CD4-positive, alpha-beta T cell (primary cell): ENCODE data around the gene PRR16. TPM values are rescaled to one million over a fixed set of nuclear protein-coding genes. Genes with fewer than 3 reads are reported as not detected.

Source experiments
- ATAC-seq: fragments of 200-7000 bp; cut with Tn5 transposase; one replicate; pipeline ENCODE4 v1.10.0; 2022; ENCODE audit warnings: mild to moderate bottlenecking; ENCODE audit not compliant: poor library complexity
- CTCF ChIA-PET: fragments of 350-600 bp; sonication (Branson Sonifier 250); formaldehyde crosslinking; loops from one replicate; lab custom pipeline; 2021; ENCODE audit warnings: antibody characterized with exemption, inconsistent platforms; lab: Charles Lee
- POLR2A ChIA-PET: fragments of 350-600 bp; sonication (Branson Sonifier 250); formaldehyde crosslinking; loops from one replicate; lab custom pipeline; 2021; ENCODE audit warnings: antibody characterized with exemption, inconsistent platforms; lab: Charles Lee
- DNase-seq, 14 experiments: peaks; one replicate each; pipeline ENCODE4 v3.0.0-alpha.2; 2013 to 2020; ENCODE audit warnings: mixed read lengths in 2 of 14
- H3K27ac ChIP-seq, 2 donors: one replicate each; pipeline versions ENCODE4 v1.5.1 to v1.7.0; 2013; ENCODE audit warnings: low read length in 2 of 2, low read depth in 1 of 2, mild to moderate bottlenecking in 1 of 2
- H3K27me3 ChIP-seq, 2 experiments: 1 replicate in 1 of 2; 2 replicates in 1 of 2; pipeline versions ENCODE4 v1.6.1 to v1.7.0; 2013; ENCODE audit warnings: low read length in 2 of 2, control low read depth in 1 of 2, mild to moderate bottlenecking in 1 of 2, moderate library complexity in 1 of 2; ENCODE audit not compliant: insufficient read depth in 2 of 2, control insufficient read depth in 1 of 2
- H3K36me3 ChIP-seq: one replicate; pipeline ENCODE4 v1.6.1; 2013; ENCODE audit warnings: low read length, control low read depth; ENCODE audit not compliant: insufficient read depth
- H3K4me1 ChIP-seq: one replicate; pipeline ENCODE4 v1.6.1; 2013; ENCODE audit warnings: low read length, control low read depth; ENCODE audit not compliant: insufficient read depth
- H3K4me3 ChIP-seq: one replicate; pipeline ENCODE4 v1.5.1; 2013; ENCODE audit warnings: mild to moderate bottlenecking, low read length, moderate library complexity
- H3K9me3 ChIP-seq, 2 experiments: 1 replicate in 1 of 2; 2 replicates in 1 of 2; pipeline versions ENCODE4 v1.6.1 to v1.7.0; 2013; ENCODE audit warnings: low read length in 2 of 2, mild to moderate bottlenecking in 2 of 2, control low read depth in 1 of 2, moderate library complexity in 1 of 2; ENCODE audit not compliant: control insufficient read depth in 1 of 2, insufficient read depth in 1 of 2
- H3K27ac Mint-ChIP-seq: one replicate; pipeline ENCODE4 v1.8.0; 2020; ENCODE audit warnings: mixed read lengths
- H3K27me3 Mint-ChIP-seq: one replicate; pipeline ENCODE4 v1.8.0; 2021; ENCODE audit warnings: mixed read lengths
- H3K36me3 Mint-ChIP-seq: one replicate; pipeline ENCODE4 v1.8.0; 2021; ENCODE audit warnings: low read depth, mixed read lengths
- H3K4me1 Mint-ChIP-seq: one replicate; pipeline ENCODE4 v1.8.0; 2021; ENCODE audit warnings: low read depth, mixed read lengths
- H3K4me3 Mint-ChIP-seq: one replicate; pipeline ENCODE4 v1.8.0; 2020; ENCODE audit warnings: mild to moderate bottlenecking, mixed read lengths
- H3K9me3 Mint-ChIP-seq: one replicate; pipeline ENCODE4 v1.8.0; 2020; ENCODE audit warnings: mixed read lengths
- intact Hi-C, 2 experiments: fragments of 100-400 bp; cut with DNase I in 1 of 2; cut with micrococcal nuclease in 1 of 2; formaldehyde crosslinking; loops; one replicate each; pipeline versions ENCODE4 v1.15.1 to v1.9.0; 2023 to 2025; cut with DNase I, micrococcal nuclease
- total RNA-seq, 174 experiments: library from RNA in 2 of 174; stranded (reverse) in 2 of 174; gene quantifications; one replicate each; pipeline ENCODE4 v1.2.3 and lab custom pipeline; 2021 to 2026
- TF ChIP-seq, protein P1 (sequence below): fragments of 200-600 bp; IDR thresholded peaks from one replicate; pipeline ENCODE4 v1.8.0; 2022; ENCODE audit warnings: antibody characterized with exemption, mild to moderate bottlenecking

Gene PRR16
- total RNA-seq, 2 experiments from 2014 or later, result not detected

- ATAC-seq, result no peak
- POLR2A ChIA-PET, result no interaction called here
- no peak for DNase-seq
- no peak overlapping the region for H3K4me3 Mint-ChIP-seq
- Histone ChIP-seq H3K4me3 (no peak overlapping the region), H3K9me3 (peaks cover 0 to 15% of the 10 kb centered on the region in 2 experiments), H3K27me3 (peaks cover 19 to 27% of the 10 kb centered on the region in 2 experiments), H3K27ac (no peak overlapping the region), H3K4me1 (peaks cover 7% of the 10 kb centered on the region), H3K36me3 (no peaks in the 10 kb centered on the region)
- H3K27ac Mint-ChIP-seq, result no peak overlapping the region
- TF ChIP-seq, protein P1, sequence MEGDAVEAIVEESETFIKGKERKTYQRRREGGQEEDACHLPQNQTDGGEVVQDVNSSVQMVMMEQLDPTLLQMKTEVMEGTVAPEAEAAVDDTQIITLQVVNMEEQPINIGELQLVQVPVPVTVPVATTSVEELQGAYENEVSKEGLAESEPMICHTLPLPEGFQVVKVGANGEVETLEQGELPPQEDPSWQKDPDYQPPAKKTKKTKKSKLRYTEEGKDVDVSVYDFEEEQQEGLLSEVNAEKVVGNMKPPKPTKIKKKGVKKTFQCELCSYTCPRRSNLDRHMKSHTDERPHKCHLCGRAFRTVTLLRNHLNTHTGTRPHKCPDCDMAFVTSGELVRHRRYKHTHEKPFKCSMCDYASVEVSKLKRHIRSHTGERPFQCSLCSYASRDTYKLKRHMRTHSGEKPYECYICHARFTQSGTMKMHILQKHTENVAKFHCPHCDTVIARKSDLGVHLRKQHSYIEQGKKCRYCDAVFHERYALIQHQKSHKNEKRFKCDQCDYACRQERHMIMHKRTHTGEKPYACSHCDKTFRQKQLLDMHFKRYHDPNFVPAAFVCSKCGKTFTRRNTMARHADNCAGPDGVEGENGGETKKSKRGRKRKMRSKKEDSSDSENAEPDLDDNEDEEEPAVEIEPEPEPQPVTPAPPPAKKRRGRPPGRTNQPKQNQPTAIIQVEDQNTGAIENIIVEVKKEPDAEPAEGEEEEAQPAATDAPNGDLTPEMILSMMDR, result no peak
- CTCF ChIA-PET, result no interaction called here
- intact Hi-C loops, result no loop called here
- peaks cover 45% of the 10 kb centered on the region for H3K27me3 Mint-ChIP-seq
- no peaks in the 10 kb centered on the region for H3K9me3 Mint-ChIP-seq
- peaks cover 17% of the 10 kb centered on the region for H3K4me1 Mint-ChIP-seq
- H3K36me3 Mint-ChIP-seq, result no peaks in the 10 kb centered on the region
Measured at GRCh38 chr5:120466341-120467006, 2.4 kb downstream of the PRR16 start.

- H3K36me3 Mint-ChIP-seq, result no peaks in the 10 kb centered on the region
- no peak for DNase-seq
- H3K27me3 ChIP-seq, result peaks cover 0 to 4% of the 10 kb centered on the region in 2 experiments
- H3K4me1 ChIP-seq, result no peaks in the 10 kb centered on the region
- ATAC-seq, result no peak
- ChIA-PET CTCF (interaction anchor here (0.7 kb wide), 1 partner anchor 9 kb away, joined by 3 read pairs; no protein-coding TSS in a partner anchor), POLR2A (no interaction called here)
- H3K27me3 Mint-ChIP-seq, result no peaks in the 10 kb centered on the region
- no peaks in the 10 kb centered on the region for H3K9me3 Mint-ChIP-seq
- H3K27ac ChIP-seq, result no peak overlapping the region
- H3K27ac Mint-ChIP-seq, result no peak overlapping the region
- no peaks in the 10 kb centered on the region for H3K4me1 Mint-ChIP-seq
- H3K4me3 Mint-ChIP-seq, result no peak overlapping the region
- intact Hi-C loops, result no loop called here
- TF ChIP-seq, protein P1, result no peak
- H3K36me3 ChIP-seq, result no peaks in the 10 kb centered on the region
- no peak overlapping the region for H3K4me3 ChIP-seq
- no peaks in the 10 kb centered on the region for H3K9me3 ChIP-seq
Measured at GRCh38 chr5:120471971-120472370, 7.9 kb downstream of the PRR16 start.

DNA sequence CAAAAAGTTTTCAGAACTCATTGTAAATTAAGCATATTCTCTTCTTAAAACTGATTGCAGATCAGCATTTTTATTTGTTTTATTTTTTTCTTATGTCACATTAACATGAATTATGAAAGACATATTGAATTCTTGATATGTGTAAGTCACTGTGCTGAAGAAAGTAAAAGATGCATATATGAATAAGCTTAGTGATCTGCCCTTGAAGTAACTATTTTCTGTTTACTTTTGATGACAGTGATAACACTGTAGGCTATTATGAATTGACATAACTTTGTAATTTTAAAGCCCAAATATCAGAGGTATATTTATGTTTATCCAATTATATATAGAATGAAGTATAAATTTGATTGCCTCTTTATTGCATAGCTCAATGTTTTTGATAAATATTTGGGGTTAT lies 8.8 kb downstream of the PRR16 start:
- Histone ChIP-seq H3K36me3 (no peaks in the 10 kb centered on the region), H3K27ac (no peak overlapping the region), H3K9me3 (no peaks in the 10 kb centered on the region), H3K4me3 (no peak overlapping the region), H3K4me1 (no peaks in the 10 kb centered on the region), H3K27me3 (no peaks in the 10 kb centered on the region)
- Mint-ChIP-seq H3K4me3 (no peak overlapping the region), H3K27ac (no peak overlapping the region), H3K27me3 (no peaks in the 10 kb centered on the region), H3K4me1 (no peaks in the 10 kb centered on the region), H3K36me3 (no peaks in the 10 kb centered on the region), H3K9me3 (peaks cover 3% of the 10 kb centered on the region)
- TF ChIP-seq, protein P1, result no peak
- DNase-seq, result no peak
- CTCF ChIA-PET, result no interaction called here
- no peak for ATAC-seq
- intact Hi-C loops, result no loop called here
- POLR2A ChIA-PET, result no interaction called here
